GM19025 (cell line): ENCODE results near the gene RPL35.

Experiments
- ATAC-seq: cut with Tn5 transposase; IDR thresholded peaks from one replicate; pipeline ENCODE4 v1.9.1; 2021; ENCODE audit warnings: mild to moderate bottlenecking, low read depth, moderate library complexity; ENCODE audit not compliant: unreplicated experiment

The RPL35 gene

DNA sequence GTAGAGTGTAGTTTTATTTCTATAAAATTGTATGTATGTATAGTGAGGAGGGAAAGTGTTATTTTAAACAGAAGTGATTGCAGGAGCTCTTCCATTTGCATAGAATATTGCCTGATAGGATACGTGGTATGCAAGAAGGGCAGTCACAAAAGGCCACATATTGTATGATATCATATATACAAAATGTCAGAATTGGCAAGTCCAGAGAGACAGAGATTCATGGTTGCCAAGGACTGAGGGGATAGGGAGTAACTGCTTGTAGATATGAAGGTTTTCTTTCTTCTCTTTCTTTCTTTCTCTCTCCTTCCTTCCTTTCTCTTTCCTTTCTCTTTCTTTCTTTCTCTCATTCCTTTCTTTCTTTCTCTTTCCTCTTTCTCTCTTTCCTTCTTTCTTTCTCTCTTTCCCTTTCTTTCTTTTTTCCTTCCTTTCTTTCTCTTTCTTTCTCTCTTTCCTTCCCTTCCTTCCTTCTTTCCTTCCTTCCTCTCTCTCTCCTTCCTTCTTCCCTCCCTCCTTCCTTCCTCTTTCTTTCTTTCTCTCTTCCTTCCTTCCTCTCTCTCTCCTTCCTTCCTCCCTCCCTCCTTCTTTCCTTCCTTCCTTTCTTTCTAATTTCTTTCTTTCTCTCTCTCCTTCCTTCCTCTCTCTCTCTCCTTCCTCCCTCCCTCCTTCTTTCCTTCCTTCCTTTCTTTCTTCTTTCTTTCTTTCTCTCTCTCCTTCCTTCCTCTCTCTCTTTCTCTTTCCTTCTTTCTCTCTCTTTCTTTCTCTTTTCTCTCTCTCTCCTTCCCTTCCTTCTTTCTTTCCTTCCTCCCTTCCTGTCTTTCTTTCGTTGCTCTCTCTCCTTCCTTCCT lies 33.0 kb downstream of the RPL35 start:
- no peak for ATAC-seq

DNA sequence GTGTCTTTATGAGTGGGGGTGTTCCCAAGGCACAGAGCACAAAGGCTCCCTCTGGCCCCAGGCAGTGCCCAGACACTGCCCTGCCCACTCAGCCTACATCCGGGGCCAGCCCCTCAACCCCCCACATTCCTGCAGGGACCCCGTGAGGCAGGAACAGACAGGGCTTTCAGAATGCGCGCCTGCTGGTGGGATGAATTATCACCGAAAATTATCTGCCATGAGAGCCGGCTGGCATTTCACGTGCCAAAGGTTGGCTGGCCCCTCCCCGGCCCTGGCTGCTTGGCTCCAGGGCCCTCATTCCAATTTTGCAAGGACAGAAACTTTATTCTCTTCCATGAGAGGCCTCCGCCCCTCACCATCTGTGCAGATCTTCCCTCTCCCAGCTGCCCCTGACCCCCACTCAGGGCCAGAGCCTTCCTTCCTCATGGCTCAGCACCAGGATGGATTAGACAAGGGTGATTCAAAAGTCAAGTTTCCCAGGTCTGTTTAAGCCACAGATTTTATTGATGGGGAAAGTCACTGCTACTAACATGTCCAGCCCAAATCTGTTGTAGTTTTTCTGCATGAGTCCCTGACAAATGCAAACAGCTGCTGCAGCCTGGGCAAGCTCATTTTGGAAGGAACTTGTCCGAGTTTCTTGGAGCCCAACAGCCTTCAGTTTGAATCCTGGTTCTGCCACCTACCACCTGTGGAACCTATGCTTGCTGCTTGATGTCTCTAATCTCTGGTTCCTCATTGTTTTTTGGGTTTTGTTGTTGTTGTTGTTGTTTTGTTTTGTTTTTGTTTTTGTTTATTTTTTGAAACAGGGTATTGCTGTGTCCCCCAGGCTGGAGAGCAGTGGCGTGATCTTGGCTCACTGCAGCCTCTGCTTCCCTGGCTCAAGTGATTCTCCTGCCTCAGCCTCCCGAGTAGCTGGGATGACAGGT lies 40.8 kb downstream of the RPL35 start:
- no peak for ATAC-seq

DNA sequence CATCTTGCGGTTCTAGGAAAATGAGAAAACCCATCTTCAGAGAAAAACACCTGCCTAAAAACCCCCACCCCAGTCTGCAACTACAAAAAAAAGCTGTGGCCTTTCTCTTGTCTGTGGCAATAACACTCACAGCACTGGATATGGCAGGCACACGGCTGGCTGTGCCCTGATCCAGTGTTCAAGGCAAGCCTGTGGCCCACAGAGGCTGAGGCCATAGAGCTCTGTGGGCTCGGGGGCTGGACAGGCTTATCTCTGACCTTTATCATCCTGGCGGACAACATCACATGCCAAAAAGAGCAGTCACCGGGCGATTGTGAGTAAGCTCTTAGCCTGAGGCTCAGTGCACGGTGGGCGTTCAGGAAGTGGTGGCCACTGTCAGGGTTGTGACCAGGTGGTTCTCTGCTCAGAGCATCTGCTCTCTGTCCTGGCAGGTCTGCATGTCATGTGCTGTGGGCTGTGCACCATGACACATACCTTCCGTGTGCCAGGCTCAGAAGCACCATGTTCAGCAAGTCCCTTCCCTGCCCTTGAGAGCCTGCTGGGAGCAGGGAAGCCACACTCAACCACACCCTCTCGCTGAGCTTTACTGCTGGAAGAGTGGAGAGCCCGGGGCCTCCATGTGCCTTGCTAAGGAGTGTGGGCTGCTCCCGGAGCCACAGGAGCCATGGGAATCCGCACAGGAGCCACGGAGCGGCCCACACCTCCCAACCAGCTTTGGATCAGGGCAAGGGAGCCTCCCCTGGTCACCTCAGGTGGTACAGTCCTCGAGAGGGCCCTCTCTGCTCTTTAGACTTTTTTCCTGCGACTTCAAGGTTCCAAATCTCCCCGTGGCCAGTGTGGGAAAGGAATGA lies 43.1 kb downstream of the RPL35 start:
- ATAC-seq = no peak

DNA sequence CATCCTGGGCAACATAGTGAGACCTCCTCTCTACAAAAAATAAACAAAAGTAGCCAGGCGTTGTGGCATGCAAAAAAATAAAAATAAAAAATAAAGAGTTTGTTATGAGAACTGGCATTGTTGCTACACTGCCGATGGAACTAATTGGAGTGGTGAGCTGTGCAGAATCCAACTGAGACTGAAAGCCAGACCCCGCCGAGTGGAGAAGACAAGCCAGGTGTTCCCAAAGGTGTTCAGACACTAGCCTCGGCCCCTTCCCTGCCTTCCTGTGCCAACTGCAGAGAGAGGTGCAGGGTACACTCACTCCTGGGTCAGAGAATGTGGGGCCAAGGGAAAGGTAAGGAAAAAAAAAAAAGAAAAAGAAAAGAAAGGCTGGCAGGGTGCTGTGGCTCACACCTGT lies 46.2 kb downstream of the RPL35 start:
- ATAC-seq = no peak

DNA sequence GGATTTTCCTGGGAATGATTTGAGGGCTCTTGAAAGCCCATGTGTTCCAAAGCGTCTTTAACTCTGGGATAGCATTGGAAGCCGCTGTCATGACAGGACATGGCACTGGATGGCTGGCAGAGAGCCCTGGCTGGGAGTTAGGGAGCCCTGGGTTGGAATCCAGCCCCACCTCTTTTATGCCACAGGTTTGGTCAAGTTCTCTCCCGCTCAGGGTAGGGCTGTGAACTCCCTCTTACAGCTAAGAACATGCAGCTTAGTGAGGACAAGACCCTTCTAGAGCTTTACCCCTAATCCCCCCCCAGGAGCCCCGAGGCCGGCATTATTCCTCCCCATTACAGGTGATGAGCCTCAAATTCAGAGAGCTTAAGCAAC lies 47.6 kb downstream of the RPL35 start:
- no peak for ATAC-seq

DNA sequence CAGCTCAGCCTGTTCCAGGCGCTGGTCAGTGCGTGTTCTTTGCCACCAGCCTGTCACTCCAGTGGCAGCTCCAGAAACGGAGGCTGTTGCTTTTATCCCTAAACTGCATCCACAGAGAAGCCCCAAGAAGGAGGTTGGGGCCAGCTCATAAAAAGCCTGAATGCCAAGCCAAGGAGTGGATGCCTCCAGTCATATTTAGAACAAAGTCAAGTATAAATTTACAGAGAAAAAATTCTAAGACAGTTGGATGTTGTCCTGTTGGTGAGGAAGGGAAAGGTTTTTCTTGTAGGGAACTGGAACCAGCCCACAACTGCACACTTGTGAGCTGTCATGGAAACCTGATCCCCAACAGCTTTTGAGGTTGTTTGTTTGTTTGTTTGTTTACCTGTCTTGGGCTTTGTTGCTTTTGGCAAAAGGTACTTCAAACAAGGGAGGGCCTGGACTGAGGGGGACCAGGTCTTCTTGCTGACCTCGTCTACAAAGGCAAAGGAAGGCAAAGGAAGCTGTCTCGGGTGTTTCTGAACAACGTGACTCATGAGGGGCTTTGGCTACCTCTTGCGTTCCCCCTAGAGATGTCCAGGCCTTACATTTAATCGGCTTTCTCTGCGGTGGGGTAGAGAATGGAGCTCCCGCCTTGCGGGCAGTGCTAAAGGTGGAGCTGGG lies 48.1 kb downstream of the RPL35 start:
- no peak for ATAC-seq

DNA sequence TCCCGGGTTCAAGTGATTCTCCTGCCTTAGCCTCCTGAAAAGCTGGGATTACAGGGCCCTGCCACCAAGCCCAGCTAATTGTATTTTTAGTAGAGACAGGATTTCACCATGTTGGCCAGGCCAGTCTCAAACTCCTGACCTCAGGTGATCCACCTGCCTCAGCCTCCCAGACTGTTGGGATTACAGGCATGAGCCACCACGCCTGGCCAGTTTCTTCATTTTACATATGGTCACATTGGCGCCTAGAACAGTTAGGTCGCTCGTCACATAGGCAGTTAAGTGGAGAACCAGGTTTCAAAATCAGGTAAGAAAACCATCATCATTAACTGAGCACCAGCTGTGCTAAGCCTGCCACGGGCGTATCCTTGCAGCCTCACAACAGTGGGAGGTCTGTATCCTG lies 48.7 kb downstream of the RPL35 start:
- ATAC-seq = no peak

DNA sequence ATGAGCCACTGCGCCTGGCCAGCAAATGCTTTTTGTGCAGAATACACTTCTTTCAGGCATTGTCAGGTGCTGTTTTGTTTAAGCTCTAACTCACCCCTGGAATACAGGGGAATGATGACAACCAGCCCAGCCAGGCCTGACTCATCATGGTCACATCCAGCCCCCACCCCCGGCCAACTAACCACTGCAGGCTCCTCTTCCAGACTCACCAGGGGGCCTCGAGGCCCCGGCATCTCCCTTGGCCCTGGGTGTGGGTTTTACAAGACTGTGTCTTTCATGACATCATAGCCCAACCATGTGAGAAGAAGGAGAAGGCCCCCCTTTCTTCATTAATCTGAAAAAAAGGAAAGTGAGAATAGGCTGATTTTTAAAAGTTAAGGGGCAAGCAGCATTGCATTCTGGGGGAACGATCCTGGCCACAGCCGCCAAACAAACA lies 49.3 kb downstream of the RPL35 start:
- ATAC-seq = no peak

DNA sequence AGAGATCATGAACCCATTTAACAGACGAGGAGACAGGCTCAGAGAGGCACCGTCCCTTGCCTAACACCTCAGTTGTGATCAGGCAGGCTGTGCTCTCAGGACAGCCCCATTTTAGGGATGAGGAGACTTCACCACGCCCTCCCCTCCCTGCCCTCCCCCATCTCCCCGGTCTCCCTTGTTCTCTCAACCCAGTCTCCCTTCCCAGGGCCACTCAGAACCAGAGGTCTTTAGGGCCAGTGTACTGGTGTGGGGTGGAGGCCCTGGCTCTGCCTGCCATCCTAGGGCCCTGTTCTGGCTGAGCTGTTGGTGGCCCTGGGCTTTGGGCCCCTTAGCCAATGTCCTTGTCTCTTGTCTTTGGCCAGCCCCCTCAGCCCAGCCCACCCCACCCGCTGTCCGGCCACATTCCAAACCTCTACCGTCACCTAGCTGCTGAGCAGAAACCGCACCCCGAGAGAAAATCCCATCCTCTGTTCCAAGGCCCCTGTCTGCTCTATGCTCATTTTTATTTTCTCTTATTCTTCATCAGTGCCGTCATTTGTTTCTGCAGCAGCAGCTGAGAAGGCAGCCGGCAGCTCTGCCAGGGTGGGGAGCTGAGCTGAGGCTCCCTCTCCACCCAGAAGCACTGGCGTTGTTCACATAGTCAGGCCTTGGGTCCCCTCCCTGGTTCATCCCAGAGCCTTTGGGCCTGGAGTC lies 50.9 kb downstream of the RPL35 start:
- ATAC-seq = no peak

DNA sequence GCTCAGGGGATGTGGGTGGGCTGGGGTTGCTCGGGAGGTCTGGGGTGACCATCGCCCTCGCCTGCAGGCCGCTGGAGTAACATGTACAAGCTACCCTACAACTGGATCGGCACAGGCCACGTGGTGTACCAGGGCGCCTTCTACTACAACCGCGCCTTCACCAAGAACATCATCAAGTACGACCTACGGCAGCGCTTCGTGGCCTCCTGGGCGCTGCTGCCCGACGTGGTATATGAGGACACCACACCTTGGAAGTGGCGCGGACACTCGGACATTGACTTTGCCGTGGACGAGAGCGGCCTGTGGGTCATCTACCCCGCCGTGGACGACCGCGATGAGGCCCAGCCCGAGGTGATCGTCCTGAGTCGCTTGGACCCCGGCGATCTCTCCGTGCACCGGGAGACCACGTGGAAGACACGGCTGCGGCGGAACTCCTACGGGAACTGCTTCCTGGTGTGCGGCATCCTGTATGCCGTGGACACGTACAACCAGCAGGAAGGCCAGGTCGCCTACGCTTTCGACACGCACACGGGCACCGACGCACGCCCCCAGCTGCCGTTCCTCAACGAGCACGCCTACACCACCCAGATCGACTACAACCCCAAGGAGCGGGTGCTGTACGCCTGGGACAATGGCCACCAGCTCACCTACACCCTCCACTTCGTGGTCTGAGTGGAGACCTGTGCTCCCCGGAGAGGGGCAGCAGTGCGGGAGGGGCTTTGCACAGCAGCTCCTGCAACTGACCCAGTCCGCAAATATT lies 51.8 kb downstream of the RPL35 start:
- no peak for ATAC-seq

DNA sequence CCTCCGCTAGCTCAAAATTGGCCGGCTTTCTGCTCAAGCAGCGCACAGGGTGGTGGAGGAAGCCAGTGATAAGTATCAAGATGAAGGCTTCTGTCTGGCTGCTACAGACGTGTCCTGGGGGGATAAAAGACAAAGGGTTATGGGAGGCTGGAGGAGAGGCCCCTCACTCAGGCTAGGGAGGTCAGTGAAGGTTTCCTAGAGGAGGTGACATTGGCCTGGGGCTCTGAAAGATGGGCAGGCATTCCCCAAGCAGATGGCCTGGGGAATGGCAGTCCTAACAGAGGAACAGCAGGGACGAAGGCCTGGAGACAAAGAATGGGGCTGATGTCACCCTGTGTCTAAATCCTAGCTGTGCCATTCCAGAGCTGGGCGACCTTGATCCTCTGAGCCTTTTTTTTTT lies 52.5 kb downstream of the RPL35 start:
- no peak for ATAC-seq

DNA sequence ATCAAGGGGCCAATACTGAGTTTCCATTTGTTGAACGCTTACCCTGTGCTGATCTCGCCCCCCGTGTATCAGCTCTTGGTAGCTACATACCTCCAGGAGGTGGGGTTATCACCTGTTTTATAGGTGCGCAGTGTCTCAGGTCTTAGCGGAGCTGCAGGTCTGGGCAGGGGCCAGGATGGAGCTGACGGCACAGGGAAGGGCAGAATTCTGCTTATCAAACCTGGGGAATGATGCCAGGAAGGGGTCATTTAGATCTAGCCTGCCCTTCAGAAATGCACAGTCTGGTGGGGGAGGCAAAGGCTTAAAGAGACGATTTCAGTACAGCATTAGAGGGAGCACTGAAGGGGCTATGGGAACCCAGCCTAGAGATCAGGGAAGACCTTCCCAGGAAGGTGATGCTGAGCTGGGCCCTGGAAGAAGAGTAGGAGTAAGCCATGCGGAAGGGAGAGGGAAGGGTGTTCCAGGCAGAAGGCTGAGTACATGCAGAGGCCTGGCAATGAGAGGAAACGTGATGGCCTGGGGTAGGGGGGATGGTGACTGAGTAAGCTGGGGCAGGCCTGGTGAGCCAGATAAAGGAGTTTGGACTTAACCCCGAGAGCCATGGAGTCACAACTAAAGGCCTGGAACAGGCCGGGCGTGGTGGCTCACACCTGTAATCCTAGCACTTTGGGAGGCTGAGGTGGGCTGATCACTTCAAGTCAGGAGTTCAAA lies 53.4 kb downstream of the RPL35 start:
- no peak for ATAC-seq
